ENCODE results near the gene HPS5.

Gene HPS5

DNA sequence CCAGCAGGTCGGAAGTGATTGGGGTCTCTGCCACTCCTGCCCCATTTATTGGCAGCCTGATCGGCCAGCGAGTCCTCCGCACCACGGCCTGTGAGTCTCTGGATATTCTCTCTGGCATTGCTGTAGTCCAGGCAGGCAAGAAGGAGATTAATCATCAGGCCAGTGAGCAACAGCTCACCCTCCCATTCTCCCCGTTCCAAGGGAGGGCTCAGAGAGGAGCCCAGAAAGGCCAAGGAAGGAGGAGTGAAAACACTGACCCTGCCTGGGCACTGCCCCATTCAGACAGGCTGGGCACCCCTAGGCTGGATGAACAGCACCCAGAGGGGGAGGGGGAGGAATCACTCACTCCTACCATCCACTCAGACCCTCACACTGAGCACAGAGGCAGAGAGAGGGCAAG, 76.5 kb downstream of the HPS5 start:
- in situ Hi-C loops (cut with HindIII; ENCODE audit: low sequenced_read_pairs), result loop anchor here (10.0 kb wide), 1 partner anchor 261 kb away; no protein-coding TSS in a partner anchor
- DNase-seq (ENCODE audit: low read depth), result no peak
- H3K4me3 ChIP-seq (ENCODE audit: low read depth, low read length), result no peak overlapping the region
- TF ChIP-seq, protein P1, sequence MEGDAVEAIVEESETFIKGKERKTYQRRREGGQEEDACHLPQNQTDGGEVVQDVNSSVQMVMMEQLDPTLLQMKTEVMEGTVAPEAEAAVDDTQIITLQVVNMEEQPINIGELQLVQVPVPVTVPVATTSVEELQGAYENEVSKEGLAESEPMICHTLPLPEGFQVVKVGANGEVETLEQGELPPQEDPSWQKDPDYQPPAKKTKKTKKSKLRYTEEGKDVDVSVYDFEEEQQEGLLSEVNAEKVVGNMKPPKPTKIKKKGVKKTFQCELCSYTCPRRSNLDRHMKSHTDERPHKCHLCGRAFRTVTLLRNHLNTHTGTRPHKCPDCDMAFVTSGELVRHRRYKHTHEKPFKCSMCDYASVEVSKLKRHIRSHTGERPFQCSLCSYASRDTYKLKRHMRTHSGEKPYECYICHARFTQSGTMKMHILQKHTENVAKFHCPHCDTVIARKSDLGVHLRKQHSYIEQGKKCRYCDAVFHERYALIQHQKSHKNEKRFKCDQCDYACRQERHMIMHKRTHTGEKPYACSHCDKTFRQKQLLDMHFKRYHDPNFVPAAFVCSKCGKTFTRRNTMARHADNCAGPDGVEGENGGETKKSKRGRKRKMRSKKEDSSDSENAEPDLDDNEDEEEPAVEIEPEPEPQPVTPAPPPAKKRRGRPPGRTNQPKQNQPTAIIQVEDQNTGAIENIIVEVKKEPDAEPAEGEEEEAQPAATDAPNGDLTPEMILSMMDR (IDR thresholded peaks at IDR 0.05; ENCODE audit: low read depth, low read length, missing control alignments), result no peak

DNA sequence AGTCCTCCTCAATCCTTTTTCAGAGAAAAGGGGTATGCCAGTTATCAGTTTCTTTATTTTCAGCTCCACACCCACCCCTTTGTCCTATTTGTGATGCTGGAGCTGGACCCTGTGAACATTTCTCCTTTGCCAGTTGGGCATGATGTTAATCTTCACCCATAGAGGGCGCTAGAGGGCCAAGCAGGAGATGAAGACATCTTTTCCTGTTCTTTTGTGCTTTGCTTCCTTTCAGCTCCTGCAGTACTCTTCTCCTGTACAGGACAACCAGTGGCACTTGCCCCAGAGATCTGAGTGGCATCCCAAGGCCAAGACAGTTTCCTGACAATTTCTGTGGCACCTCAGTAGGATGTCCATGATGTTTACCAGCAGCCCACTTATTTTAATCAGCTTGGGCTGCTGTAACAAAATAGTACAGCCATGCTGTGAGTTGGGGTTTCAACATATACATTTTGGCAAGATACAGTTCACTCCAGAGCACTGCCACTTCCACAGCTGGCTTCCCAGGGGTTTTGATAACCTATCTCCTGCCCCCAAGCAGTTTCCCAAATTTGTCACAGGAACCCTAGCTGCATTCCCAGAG, 78.1 kb downstream of the HPS5 start:
- TF ChIP-seq, protein P1 (IDR thresholded peaks at IDR 0.05; ENCODE audit: low read depth, low read length, missing control alignments), result peak; percentile 72
- no peak overlapping the region for H3K4me3 ChIP-seq (ENCODE audit: low read depth, low read length)
- in situ Hi-C loops (cut with HindIII; ENCODE audit: low sequenced_read_pairs), result loop anchor here (10.0 kb wide), 1 partner anchor 259 kb away; no protein-coding TSS in a partner anchor
- peak; percentile 40 for DNase-seq (ENCODE audit: low read depth)

DNA sequence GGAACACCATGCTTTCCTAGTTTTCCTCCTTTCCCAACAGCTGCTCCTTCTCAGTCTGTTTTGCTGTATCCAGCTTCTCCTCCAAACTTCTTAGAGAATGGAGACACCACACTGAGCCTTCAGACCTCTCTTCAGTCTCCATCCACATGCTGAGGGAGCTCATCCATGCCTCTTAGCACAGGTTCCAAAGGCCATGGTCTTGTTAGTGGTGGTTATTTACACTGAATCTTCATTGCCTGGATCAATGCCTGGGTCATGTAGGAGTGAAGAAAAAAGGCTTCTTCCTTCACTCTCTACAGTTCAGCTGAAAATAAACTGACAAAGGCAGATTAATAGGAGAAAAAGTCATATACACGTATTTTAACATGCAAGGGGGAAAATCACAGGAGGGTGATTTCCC, 82.3 kb downstream of the HPS5 start:
- in situ Hi-C loops (cut with HindIII; ENCODE audit: low sequenced_read_pairs), result loop anchor here (10.0 kb wide), 1 partner anchor 255 kb away; no protein-coding TSS in a partner anchor
- TF ChIP-seq, protein P1 (IDR thresholded peaks at IDR 0.05; ENCODE audit: low read depth, low read length, missing control alignments), result no peak
- H3K4me3 ChIP-seq (ENCODE audit: low read depth, low read length), result no peak overlapping the region
- DNase-seq (ENCODE audit: low read depth), result no peak

DNA sequence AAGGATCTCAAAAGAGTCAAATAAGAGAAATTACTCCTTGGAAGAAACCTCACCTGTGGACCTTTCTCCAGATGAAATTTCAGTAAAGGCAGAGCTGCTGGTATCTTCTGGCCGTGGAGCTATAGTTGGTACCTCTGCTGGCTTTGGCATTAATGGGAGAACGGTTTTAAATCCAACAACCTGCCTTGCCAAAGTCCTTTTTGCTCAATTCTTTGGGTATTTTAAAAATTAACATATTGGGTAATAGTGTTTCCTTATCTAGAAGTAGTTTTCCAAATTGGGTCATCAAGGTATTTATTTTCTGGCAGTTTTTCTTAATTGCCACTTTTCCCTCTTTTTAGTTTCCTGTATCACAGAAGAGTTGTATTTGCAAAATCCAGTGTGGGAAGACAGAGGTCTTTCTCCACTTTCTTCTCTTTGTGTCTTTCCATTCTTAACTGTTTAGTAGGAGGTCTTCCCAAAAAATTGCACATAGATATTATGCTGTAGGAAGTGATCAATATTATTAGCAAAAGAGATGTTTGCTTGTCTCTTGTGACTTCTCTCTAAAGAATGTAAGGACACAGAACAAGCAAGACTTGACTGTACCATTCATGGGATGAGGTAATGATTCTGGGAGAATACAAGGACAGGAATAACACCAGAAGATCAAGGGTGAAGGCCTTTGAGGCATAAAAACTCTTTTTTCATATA, 85.1 kb downstream of the HPS5 start, which contains the start of gene SAA4:
Gene SAA4 (minus strand): TSS at position 139 of the 693 bp plus-strand sequence. CDS start 876 bp downstream, outside the sequence.
- in situ Hi-C loops (cut with HindIII; ENCODE audit: low sequenced_read_pairs), result no loop called here

DNA sequence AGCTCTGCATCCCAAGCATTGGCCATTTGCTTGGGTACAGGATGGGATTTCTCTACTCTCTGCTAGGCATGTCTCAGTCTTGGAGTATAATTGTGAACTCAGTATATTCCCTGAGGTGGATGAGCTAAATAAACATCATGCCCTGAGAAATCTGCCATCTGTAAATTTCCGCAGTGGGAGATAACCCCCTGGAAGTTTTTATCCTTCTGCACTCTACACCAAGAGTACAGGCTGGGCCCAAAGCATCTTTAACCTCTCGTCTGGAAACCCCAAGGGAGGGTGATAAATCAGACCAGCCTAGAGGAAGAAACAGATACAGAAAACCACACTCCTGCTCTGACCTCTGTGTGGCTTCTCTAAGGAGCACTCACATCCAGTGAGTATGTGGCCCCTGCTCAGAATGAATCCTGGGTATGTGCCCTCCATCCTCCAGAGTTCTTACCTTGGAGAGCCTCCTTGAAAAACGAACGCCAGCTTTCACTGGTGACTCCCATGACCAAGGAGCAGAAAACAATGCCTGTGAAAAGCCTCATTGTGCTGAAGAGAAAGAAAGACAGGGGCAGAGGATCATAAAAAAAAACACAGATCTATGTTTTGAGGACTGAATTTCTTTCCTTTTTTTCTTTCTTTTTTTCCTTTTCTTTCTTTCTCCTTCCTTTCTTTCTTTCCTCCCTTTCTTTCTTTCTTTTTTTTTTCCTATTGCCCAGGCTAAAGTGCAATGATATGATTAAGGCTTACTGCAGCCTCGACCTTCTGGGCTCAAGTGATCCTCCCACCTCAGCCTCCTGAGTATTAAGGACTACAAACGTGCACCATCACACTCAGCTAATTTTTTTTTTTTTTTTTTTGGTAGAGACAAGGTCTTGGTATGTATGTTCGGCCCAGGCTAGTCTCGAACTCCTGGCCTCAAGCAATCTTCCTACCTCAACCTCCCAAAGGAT, 86.3 kb downstream of the HPS5 start:
- no peak for DNase-seq (ENCODE audit: low read depth)
- in situ Hi-C loops (cut with HindIII; ENCODE audit: low sequenced_read_pairs), result no loop called here
- TF ChIP-seq, protein P1 (IDR thresholded peaks at IDR 0.05; ENCODE audit: low read depth, low read length, missing control alignments), result no peak
- no peak overlapping the region for H3K4me3 ChIP-seq (ENCODE audit: low read depth, low read length)

More for the DNA sequence above, 85.1 kb downstream of the HPS5 start, which contains the start of gene SAA4:
- TF ChIP-seq, protein P1 (IDR thresholded peaks at IDR 0.05; ENCODE audit: low read depth, low read length, missing control alignments), result no peak
- no peak for DNase-seq (ENCODE audit: low read depth)
- no peak within 1 kb of the TSS for H3K4me3 ChIP-seq (ENCODE audit: low read depth, low read length)

DNA sequence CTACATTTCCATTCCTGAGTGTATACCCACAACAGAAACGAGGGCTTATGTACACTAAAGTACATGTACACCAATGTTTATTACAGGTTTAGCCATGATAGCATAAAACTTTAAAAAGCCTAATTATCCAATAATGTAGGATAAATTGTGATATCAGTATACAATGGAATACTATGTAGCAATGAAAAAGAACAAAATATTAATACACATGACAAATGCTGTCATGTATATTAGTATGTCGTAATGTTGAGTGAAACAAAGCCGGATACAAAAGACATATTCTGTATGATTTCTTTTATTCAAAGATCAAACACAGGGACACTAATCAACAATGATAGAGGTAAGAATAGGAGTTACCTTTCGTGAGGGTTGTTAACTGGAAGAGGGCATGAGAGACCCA, 88.0 kb downstream of the HPS5 start:
- H3K4me3 ChIP-seq (ENCODE audit: low read depth, low read length), result no peak overlapping the region
- in situ Hi-C loops (cut with HindIII; ENCODE audit: low sequenced_read_pairs), result no loop called here
- TF ChIP-seq, protein P1 (IDR thresholded peaks at IDR 0.05; ENCODE audit: low read depth, low read length, missing control alignments), result no peak
- no peak for DNase-seq (ENCODE audit: low read depth)
